GM20431 (cell line): ENCODE results near the gene KLF1.
"Not testable (repeated sequence)": the region's sequence is repeated elsewhere in the genome, so short reads cannot be mapped to it uniquely, and the experiment has no call there.

ENCODE experiments used
- in situ Hi-C: fragments of 300-500 bp; cut with MseI, MboI; formaldehyde crosslinking; loops from one replicate; pipeline ENCODE4 v1.15.0; 2020; ENCODE audit warnings: low sequenced_read_pairs; ENCODE audit not compliant: unreplicated experiment

KLF1 gene

GRCh38 chr19:12886969-12887747 lies at the start of gene KLF1:
TSS of gene KLF1 (minus strand) at chr19:12887201. CDS start at chr19:12887140, 61 bp downstream.
- in situ Hi-C loops: no loop called here

- in situ Hi-C loops: no loop called here
Measured at GRCh38 chr19:12936582-12936981, 49.6 kb upstream of the KLF1 start.

- in situ Hi-C loops: no loop called here
Measured at GRCh38 chr19:12935071-12935470, 48.1 kb upstream of the KLF1 start.

GRCh38 chr19:12933287-12934072 lies 46.5 kb upstream of the KLF1 start, which contains the start of gene FARSA:
TSS of gene FARSA (minus strand) at chr19:12933711. CDS start at chr19:12933696, 15 bp downstream.
- in situ Hi-C loops: no loop called here

GRCh38 chr19:12932392-12933286 lies 45.6 kb upstream of the KLF1 start:
- in situ Hi-C loops: no loop called here

GRCh38 chr19:12930002-12930645 lies 43.1 kb upstream of the KLF1 start:
- in situ Hi-C loops: no loop called here

- in situ Hi-C loops: no loop called here
Measured at GRCh38 chr19:12924621-12925310, 37.8 kb upstream of the KLF1 start.

GRCh38 chr19:12922959-12923358 lies 36.0 kb upstream of the KLF1 start:
- in situ Hi-C loops: no loop called here

- in situ Hi-C loops: no loop called here
Measured at GRCh38 chr19:12921047-12921446, 34.0 kb upstream of the KLF1 start.

GRCh38 chr19:12918253-12918652 lies 31.3 kb upstream of the KLF1 start:
- in situ Hi-C loops: no loop called here

GRCh38 chr19:12915860-12916259 lies 28.9 kb upstream of the KLF1 start:
- in situ Hi-C loops: not testable (repeated sequence)

GRCh38 chr19:12913851-12914690 lies 27.1 kb upstream of the KLF1 start:
- in situ Hi-C loops: no loop called here

- in situ Hi-C loops: no loop called here
Measured at GRCh38 chr19:12913011-12913561, 26.1 kb upstream of the KLF1 start.

GRCh38 chr19:12912571-12912970 lies 25.6 kb upstream of the KLF1 start:
- in situ Hi-C loops: no loop called here

GRCh38 chr19:12907166-12907565 lies 20.2 kb upstream of the KLF1 start:
- in situ Hi-C loops: no loop called here

- in situ Hi-C loops: no loop called here
Measured at GRCh38 chr19:12899891-12900518, 13.0 kb upstream of the KLF1 start.

- in situ Hi-C loops: no loop called here
Measured at GRCh38 chr19:12896460-12896859, 9.5 kb upstream of the KLF1 start.

- in situ Hi-C loops: no loop called here
Measured at GRCh38 chr19:12893582-12893981, 6.6 kb upstream of the KLF1 start.
